Esophagus muscularis mucosa (tissue), 4 donors: ENCODE data around the gene MRLN. TPM values are rescaled to one million over a fixed set of nuclear protein-coding genes. Genes with fewer than 3 reads are reported as not detected.

Experiments
- DNase-seq: peaks from one replicate; pipeline ENCODE4 v3.0.0-alpha.2; 2017; ENCODE audit errors: extremely low spot score
- H3K27ac ChIP-seq, 4 donors: fragments of 200-600 bp; sonication (generic); replicated peaks in 1 of 4; 1 replicate in 3 of 4; 2 replicates in 1 of 4; pipeline ENCODE4 v1.5.1; 2016 to 2019; ENCODE audit warnings: mild to moderate bottlenecking in 1 of 4
- H3K27me3 ChIP-seq, 4 donors: fragments of 200-600 bp; sonication (generic); one replicate each; pipeline versions ENCODE4 v1.5.1 to v1.6.0; 2016 to 2019
- H3K36me3 ChIP-seq, 4 donors: fragments of 200-600 bp; sonication (generic); one replicate each; pipeline ENCODE4 v1.5.1; 2016 to 2019
- H3K4me1 ChIP-seq, 4 donors: fragments of 200-600 bp; sonication (generic); one replicate each; pipeline ENCODE4 v1.5.1; 2016 to 2019
- H3K4me3 ChIP-seq, 4 donors: fragments of 200-600 bp; sonication (generic); 1 replicate in 2 of 4; 2 replicates in 2 of 4; pipeline ENCODE4 v1.5.1; 2016 to 2019; ENCODE audit warnings: mild to moderate bottlenecking in 4 of 4, moderate library complexity in 1 of 4
- H3K9me3 ChIP-seq, 4 donors: fragments of 200-600 bp; sonication (generic); 1 replicate in 3 of 4; 2 replicates in 1 of 4; pipeline ENCODE4 v1.5.1; 2016 to 2019
- CTCF ChIP-seq, 3 experiments: fragments of 200-600 bp in 2 of 3; fragments of 450-650 bp in 1 of 3; sonication (generic) in 2 of 3; IDR thresholded peaks; one replicate each; pipeline ENCODE4 v1.5.1; 2017 to 2019; ENCODE audit warnings: antibody characterized with exemption in 3 of 3, mild to moderate bottlenecking in 2 of 3, moderate library complexity in 1 of 3
- EP300 ChIP-seq: sonication (generic); formaldehyde crosslinking; IDR thresholded peaks from one replicate; pipeline ENCODE4 v1.6.1; 2017; ENCODE audit warnings: antibody characterized with exemption
- POLR2A ChIP-seq: fragments of 450-650 bp; IDR thresholded peaks from one replicate; pipeline ENCODE4 v1.6.1; 2017; ENCODE audit warnings: antibody characterized with exemption, moderate library complexity, mild to moderate bottlenecking, low read depth
- POLR2AphosphoS5 ChIP-seq, 2 donors: sonication (generic); formaldehyde crosslinking; IDR thresholded peaks; one replicate each; pipeline ENCODE4 v1.6.1; 2017; ENCODE audit warnings: antibody characterized with exemption in 2 of 2
- WGBS: methylation state at CpG from one replicate; pipeline ENCODE4 v1.1.5; 2018; 5-methylcytosine and 5-hydroxymethylcytosine counted together
- intact Hi-C: fragments of 100-400 bp; cut with DNase I; formaldehyde crosslinking; loops from one replicate; pipeline ENCODE4 v1.15.1; 2023
- total RNA-seq, 4 donors: library from RNA; depleted of rRNA; stranded (reverse); fragments of >200 nt; gene quantifications; one replicate each; pipeline versions ENCODE4 v1.1.0 to v1.2.1, GENCODE V29; 2016

Gene MRLN
- total RNA-seq, 4 donors from 2014 or later = not detected

- H3K9me3 ChIP-seq = no peaks in the 10 kb centered on the region
- no peaks in the 10 kb centered on the region for H3K27me3 ChIP-seq
- TF ChIP-seq POLR2AphosphoS5 (IDR thresholded peaks at IDR 0.05) = no peak
- no peaks in the 10 kb centered on the region for H3K4me1 ChIP-seq
- no peaks in the 10 kb centered on the region for H3K36me3 ChIP-seq
- no peak overlapping the region for H3K4me3 ChIP-seq
- no peak for DNase-seq
- intact Hi-C loops = no loop called here
- WGBS = 90% methylated on average over 3 of the region's 3 CpGs
- H3K27ac ChIP-seq = no peak overlapping the region
Observed at GRCh38 chr10:59757966-59758365, 4.7 kb upstream of the MRLN start.

GRCh38 chr10:59754951-59755350 lies 1.7 kb upstream of the MRLN start:
- Histone ChIP-seq H3K27ac (no peak overlapping the region), H3K4me3 (no peak overlapping the region), H3K4me1 (no peaks in the 10 kb centered on the region), H3K9me3 (no peaks in the 10 kb centered on the region), H3K27me3 (no peaks in the 10 kb centered on the region), H3K36me3 (no peaks in the 10 kb centered on the region)
- TF ChIP-seq CTCF (IDR thresholded peaks at IDR 0.05) (no peak), EP300 (no peak), POLR2AphosphoS5 (IDR thresholded peaks at IDR 0.05) (no peak), POLR2A (no peak)
- DNase-seq = peak; percentile 31
- intact Hi-C loops = no loop called here
- WGBS = 90% methylated on average over 4 of the region's 4 CpGs

- H3K9me3 ChIP-seq = no peaks in the 10 kb centered on the region
- intact Hi-C loops = no loop called here
- TF ChIP-seq POLR2A (no peak), POLR2AphosphoS5 (IDR thresholded peaks at IDR 0.05) (no peak), EP300 (no peak), CTCF (IDR thresholded peaks at IDR 0.05) (no peak)
- no peak overlapping the region for H3K4me3 ChIP-seq
- H3K27ac ChIP-seq = no peak overlapping the region
- DNase-seq = peak; percentile 66
- H3K36me3 ChIP-seq = no peaks in the 10 kb centered on the region
- no peaks in the 10 kb centered on the region for H3K27me3 ChIP-seq
- no peaks in the 10 kb centered on the region for H3K4me1 ChIP-seq
- 52% methylated on average over 2 of the region's 2 CpGs for WGBS
Observed at GRCh38 chr10:59752278-59752940, 846 bp downstream of the MRLN start.

GRCh38 chr10:59750155-59750945 lies 2.9 kb downstream of the MRLN start:
- WGBS = 84% methylated on average over 12 of the region's 12 CpGs
- DNase-seq = peak; percentile 26
- Histone ChIP-seq H3K4me1 (no peaks in the 10 kb centered on the region), H3K9me3 (no peaks in the 10 kb centered on the region), H3K27ac (no peak overlapping the region), H3K36me3 (no peaks in the 10 kb centered on the region), H3K4me3 (no peak overlapping the region), H3K27me3 (no peaks in the 10 kb centered on the region)
- TF ChIP-seq POLR2A (no peak), EP300 (no peak), POLR2AphosphoS5 (IDR thresholded peaks at IDR 0.05) (no peak), CTCF (IDR thresholded peaks at IDR 0.05) (no peak)
- intact Hi-C loops = no loop called here

GRCh38 chr10:59748834-59749233 lies 4.4 kb downstream of the MRLN start:
- H3K36me3 ChIP-seq = no peaks in the 10 kb centered on the region
- no peak overlapping the region for H3K4me3 ChIP-seq
- intact Hi-C loops = no loop called here
- H3K27ac ChIP-seq = no peak overlapping the region
- H3K4me1 ChIP-seq = no peaks in the 10 kb centered on the region
- TF ChIP-seq CTCF (IDR thresholded peaks at IDR 0.05) (no peak), POLR2A (no peak), POLR2AphosphoS5 (IDR thresholded peaks at IDR 0.05) (no peak), EP300 (no peak)
- H3K27me3 ChIP-seq = no peaks in the 10 kb centered on the region
- DNase-seq = peak; percentile 42
- WGBS = 62% methylated on average over 1 of the region's 1 CpG
- no peaks in the 10 kb centered on the region for H3K9me3 ChIP-seq
